GM19463 (cell line): ENCODE measurements around the gene MAPRE2.
A peak's percentile ranks its signal among the peaks of the same experiment; 100 is the strongest.

Source experiments
- ATAC-seq: cut with Tn5 transposase; IDR thresholded peaks from one replicate; pipeline ENCODE4 v1.9.1; 2021; ENCODE audit warnings: mild to moderate bottlenecking, moderate library complexity; ENCODE audit not compliant: unreplicated experiment

MAPRE2 gene

GRCh38 chr18:35118641-35119040 is 77.4 kb downstream of the MAPRE2 start:
- ATAC-seq = no peak

DNA sequence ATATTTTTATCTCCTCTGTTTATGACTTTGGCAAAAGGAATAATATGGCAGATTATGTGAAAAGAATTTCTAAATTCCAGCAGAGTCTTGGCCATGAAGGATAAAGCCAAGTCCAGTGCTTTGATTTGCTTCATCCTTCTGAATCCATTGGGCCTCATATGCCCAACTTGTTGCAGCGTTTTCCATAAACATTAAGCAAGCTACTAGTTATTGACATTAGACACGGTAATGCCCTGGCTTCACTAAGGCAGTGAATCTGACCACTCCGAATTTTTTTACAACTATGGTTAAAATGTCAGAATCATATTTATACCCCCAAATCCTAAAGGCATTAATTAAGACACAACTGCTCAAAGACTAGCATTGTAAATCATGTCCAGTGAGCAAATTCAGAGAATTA is 79.8 kb downstream of the MAPRE2 start:
- ATAC-seq = no peak

DNA sequence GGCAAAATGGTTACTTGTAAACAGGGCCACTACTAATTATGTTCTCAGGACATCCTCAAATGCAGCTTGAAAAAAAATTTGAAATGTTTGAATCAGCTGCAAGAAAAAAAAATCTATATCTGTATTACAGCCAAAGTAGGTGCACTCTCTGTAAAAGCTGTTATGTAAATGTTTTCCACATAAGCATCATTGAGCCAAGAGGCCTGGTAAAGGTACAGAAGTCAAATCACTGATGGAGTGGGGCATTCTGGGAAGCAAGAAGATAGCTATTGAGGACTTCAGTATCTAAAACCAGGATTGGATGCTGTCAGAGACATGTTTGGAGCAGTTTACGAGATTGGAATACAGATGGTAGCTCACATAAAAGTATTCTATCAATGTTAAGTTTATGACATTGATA is 80.3 kb downstream of the MAPRE2 start:
- ATAC-seq = no peak

DNA sequence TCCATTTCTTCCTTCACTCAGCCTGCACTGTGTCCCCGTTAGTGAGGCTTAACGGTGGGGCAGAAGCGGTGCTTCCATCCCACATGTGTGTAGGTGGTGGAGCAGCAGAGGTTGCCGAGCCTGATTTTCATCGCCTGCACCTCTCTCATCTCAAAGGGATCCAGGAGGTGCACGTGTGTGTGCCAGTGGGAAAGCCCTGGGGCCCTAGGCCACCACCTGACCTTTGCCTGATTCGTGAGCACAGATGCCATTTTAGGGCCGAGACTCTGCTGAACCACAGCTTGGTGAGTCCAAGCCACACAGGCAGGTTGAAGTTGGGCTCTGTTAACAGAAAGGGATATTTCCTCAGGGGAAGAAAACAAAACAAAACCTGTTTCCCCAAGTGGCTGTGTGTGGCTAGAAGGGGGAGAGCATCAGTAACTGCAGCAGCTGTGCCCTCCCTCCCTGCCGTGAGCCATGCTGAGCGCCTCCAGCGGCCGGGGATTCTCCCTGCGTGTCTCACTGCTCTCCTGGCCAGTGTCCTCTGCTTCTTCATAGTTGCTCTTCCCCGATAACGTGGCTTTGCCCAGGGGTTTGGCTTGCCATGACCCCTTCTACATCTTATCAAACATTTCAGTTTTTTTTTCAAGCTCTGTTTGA is 81.5 kb downstream of the MAPRE2 start:
- peak; percentile 56 for ATAC-seq

GRCh38 chr18:35123811-35124210 is 82.6 kb downstream of the MAPRE2 start:
- ATAC-seq = no peak

DNA sequence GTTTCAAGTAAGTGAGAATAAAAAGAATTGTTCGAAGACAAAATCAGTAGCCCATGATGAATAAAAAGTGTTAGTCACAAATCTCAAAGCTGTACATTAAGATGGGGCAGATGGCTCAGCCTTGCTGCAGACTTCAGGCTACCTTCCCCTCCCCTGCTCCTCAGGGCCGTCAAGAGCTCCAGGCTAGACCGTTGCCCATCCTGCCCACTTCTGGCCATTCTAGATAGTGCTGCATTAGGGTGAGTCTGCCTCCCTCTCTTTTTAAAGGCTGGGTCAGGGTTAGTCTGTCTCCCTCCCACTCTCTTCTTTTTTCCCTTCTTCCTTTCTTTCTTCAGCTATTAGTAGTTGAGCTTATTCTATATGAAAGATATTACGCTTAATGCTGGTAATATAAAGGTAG is 86.0 kb downstream of the MAPRE2 start:
- ATAC-seq = no peak

DNA sequence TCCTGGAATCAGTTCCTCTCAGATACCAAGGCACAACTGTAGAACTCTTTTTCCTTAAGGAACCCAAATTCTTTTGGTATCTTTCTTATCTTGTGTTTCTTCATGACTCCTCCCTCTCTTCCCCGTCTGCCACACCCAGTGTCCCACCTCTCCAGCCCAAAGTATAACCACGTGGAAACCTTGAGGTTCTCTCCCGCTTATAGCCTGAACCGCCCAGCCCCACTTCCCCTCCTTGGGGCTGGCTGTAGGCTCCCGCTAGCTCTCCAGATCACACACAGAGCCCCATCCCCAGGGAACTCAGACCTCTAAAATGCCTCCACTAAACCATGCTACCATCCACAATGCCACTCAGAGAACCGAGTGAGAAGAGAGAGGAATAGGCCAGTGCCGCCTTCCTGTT is 87.5 kb downstream of the MAPRE2 start:
- no peak for ATAC-seq

DNA sequence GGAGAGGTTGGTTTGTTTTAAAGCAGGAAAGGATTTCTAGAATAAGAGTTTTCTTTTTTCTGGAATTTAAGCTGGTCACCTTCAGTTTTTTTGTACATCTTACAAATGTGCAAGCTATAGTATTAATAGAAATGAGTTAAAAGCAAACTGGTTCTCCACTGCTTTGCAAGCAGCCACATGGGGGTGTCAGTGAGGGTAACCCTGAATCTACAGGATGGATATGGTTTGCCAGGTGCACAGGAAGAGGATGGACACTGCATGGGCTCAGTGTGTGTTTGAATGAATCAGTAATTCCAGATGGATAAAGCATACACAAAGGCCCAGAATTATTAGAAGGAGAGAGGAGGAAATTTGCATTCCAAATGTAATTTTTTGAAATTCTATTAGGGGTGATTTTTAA is 89.0 kb downstream of the MAPRE2 start:
- no peak for ATAC-seq

DNA sequence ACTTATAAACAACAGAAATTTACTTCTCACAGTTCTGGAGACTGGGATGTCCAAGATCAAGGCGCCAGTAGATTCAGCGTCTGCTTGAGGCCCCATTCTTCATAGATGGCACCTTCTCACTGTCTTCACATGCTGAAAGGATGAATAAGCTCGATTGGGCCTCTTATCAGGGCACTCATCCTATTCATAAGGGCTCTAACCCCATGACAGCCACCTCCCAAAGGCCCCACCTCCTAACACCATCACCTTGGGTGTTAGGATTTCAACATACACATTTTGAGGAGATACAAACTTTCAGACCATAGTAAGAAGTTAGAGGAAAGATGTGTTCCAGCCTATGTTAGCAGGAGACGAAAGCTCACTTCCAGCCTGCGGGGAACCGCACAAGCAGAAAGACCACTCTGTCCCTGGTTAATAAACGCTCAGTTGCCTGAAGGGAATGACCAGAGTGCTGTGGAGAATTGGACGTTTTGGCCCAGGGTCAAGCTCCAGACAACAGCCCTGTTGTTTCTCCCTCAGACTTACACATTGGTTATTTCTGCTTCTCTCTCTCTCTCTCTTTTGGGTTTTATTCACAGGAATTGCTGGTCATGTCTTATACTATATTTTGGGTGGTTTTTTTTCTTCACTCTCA is 90.3 kb downstream of the MAPRE2 start:
- no peak for ATAC-seq

DNA sequence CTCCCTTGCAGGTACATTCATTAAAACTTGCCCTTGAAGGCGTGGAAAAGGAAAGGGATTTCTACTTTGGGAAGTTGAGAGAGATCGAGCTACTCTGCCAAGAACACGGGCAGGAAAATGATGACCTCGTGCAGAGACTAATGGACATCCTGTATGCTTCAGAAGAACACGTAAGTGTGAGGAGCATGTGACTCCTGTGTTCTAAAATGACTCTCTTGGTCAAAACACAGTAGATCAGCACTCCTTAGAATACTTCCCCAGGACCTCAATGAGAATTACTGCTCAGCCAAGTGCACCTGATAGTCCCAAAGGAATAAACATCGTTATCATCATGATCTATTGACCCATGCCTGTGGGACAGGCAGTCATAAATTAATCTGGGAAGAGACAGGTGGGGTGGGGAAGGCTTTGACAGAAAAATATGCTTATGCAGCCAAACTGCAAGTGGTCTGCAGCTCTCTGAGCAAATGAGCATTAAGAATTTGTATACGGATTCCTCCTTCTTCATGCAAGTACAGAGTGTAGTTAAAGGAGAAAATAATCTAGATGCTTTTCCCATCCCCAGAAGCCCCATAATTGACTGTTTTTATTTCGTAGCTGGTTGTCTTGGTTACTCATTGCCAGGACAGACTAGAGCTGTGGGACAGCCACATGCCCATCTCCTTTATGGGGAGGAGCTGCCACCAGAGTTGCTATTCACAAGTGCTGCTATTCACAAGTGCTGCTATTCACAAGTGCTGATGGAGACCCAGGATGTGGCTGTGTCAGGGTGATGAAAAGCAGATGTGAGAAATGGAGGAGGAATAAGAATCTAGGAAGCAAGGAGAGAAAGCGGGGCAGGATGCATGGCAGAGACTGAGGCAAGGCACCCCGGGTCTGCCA is 91.0 kb downstream of the MAPRE2 start:
- no peak for ATAC-seq

- ATAC-seq = no peak
Measured at GRCh38 chr18:35134190-35134730, 93.0 kb downstream of the MAPRE2 start.

GRCh38 chr18:35134791-35135531 is 93.7 kb downstream of the MAPRE2 start:
- ATAC-seq = no peak

- ATAC-seq = no peak
Measured at GRCh38 chr18:35136248-35136647, 95.0 kb downstream of the MAPRE2 start.

DNA sequence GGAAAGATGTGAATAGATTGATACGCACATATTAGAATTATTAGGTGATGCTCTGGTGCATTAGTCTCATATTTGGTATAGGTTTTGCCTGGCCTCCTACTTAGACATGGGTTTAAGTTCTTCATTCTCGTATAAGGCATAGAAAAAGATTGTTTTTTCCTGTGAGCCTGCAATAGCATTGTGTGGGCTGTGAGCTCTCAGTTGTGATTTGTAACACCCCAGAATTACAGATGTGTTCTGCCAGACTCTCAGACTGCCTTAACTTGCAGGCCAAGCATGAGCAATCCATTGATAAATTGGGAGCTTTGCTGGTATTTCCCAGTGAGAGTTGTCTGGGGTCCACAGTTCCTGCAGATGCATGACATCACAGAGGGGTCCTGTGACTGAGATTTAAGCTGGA is 95.7 kb downstream of the MAPRE2 start:
- ATAC-seq = no peak

GRCh38 chr18:35137632-35138031 is 96.4 kb downstream of the MAPRE2 start:
- no peak for ATAC-seq

DNA sequence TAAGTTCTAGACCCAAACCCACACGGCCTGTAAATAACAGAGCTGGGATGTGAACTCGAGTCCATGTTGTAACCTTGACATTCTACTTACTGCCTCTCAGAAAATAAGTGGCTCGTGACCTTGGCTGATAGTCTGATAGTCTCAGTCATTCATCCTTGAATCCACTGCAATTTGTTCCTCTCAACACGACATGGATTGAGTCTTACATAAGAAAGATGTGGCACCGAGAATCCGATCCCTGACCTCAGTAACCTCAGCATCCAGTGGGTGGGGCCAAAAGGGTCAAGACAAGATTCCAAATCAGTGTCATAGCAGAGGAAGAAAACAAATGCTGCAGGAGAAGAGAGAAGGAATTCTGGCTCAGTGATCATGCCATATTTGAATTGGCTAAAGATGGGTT is 97.6 kb downstream of the MAPRE2 start:
- ATAC-seq = no peak

DNA sequence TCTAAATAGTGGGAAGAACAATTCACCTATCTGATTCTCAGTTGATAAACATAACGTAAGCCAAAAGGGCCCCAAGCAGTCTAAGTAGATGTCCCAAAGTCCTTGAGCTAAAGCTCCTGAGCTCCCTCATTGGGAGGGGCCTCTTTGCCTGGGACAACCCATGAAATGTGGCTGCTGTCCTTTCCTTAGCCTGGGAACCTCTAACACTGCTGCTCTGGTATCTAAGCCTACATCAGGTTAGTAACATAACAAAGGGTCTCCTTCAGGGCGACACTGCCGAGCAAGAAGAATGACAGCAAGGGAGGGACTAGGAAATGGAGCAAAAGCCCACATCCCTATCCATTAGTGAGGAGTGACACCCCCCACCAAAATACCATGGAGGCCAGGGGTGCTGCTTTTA is 98.3 kb downstream of the MAPRE2 start:
- ATAC-seq = no peak

- no peak for ATAC-seq
Measured at GRCh38 chr18:35141077-35141476, 99.9 kb downstream of the MAPRE2 start.

GRCh38 chr18:35141567-35142274 is 100.5 kb downstream of the MAPRE2 start:
- no peak for ATAC-seq

GRCh38 chr18:35142275-35142615 is 101.0 kb downstream of the MAPRE2 start:
- ATAC-seq = no peak
